Fibroblast of lung (primary cell): ENCODE measurements around the gene TFEC. TPM values are rescaled to one million over a fixed set of nuclear protein-coding genes. Genes with fewer than 3 reads are reported as not detected.

Experiments
- DNase-seq, 2 donors: peaks; one replicate each; pipeline versions ENCODE4 v3.0.0 to v3.0.0-alpha.2; 2010; ENCODE audit warnings: low read depth in 2 of 2
- H2AFZ ChIP-seq: 2 replicates; pipeline ENCODE4 v1.5.1; 2012; ENCODE audit warnings: low read length, control low read depth, inconsistent platforms
- H3K27ac ChIP-seq: 2 replicates; pipeline ENCODE4 v1.5.1; 2011; ENCODE audit warnings: low read length, control low read depth; ENCODE audit not compliant: insufficient read depth
- H3K27me3 ChIP-seq: 2 replicates; pipeline ENCODE4 v1.5.1; 2011; ENCODE audit warnings: mild to moderate bottlenecking, low read length; ENCODE audit not compliant: control insufficient read depth, insufficient read depth
- H3K36me3 ChIP-seq: 2 replicates; pipeline ENCODE4 v1.5.1; 2011; ENCODE audit warnings: low read length; ENCODE audit not compliant: control insufficient read depth, insufficient read depth
- H3K4me1 ChIP-seq: 2 replicates; pipeline ENCODE4 v1.5.1; 2011; ENCODE audit warnings: low read length; ENCODE audit not compliant: control insufficient read depth, insufficient read depth; ENCODE audit errors: extremely low read depth
- H3K4me2 ChIP-seq: 2 replicates; pipeline ENCODE4 v1.5.1; 2011; ENCODE audit warnings: low read length, control low read depth; ENCODE audit not compliant: insufficient read depth; ENCODE audit errors: extremely low read depth
- H3K4me3 ChIP-seq, 4 experiments: fragments of 200-600 bp in 1 of 4; sonication (generic) in 1 of 4; replicated peaks in 1 of 4; 2 replicates each; pipeline ENCODE4 v1.5.1; 2011 to 2016; ENCODE audit warnings: low read length in 4 of 4, low read depth in 3 of 4, mild to moderate bottlenecking in 3 of 4, control low read depth in 2 of 4, inconsistent platforms in 1 of 4, mixed read lengths in 1 of 4; ENCODE audit not compliant: insufficient read depth in 1 of 4; ENCODE audit errors: control extremely low read depth in 1 of 4
- H3K79me2 ChIP-seq: 2 replicates; pipeline ENCODE4 v1.5.1; 2012; ENCODE audit warnings: mild to moderate bottlenecking, low read length, inconsistent platforms; ENCODE audit not compliant: control insufficient read depth, insufficient read depth
- H3K9ac ChIP-seq: 2 replicates; pipeline ENCODE4 v1.5.1; 2011; ENCODE audit warnings: mild to moderate bottlenecking, low read length, control low read depth; ENCODE audit not compliant: insufficient read depth
- H3K9me3 ChIP-seq: 2 replicates; pipeline ENCODE4 v1.5.1; 2012; ENCODE audit warnings: low read depth, low read length; ENCODE audit not compliant: control insufficient read depth, insufficient read depth
- H4K20me1 ChIP-seq: 2 replicates; pipeline ENCODE4 v1.5.1; 2011; ENCODE audit warnings: low read length; ENCODE audit not compliant: control insufficient read depth, insufficient read depth; ENCODE audit errors: extremely low read depth
- EZH2 ChIP-seq: IDR thresholded peaks from 2 replicates; pipeline ENCODE4 v1.5.1; 2012; ENCODE audit warnings: low read length, control low read depth, mild to moderate bottlenecking; ENCODE audit errors: missing control alignments
- polyA plus RNA-seq, 2 donors: library from polyadenylated mRNA; depleted of rRNA in 1 of 2; stranded (reverse) in 1 of 2; unstranded in 1 of 2; fragments of >200 nt; gene quantifications; 2 replicates each; pipeline ENCODE4 v1.2.1, GENCODE V29; 2011 to 2012; ENCODE audit warnings: missing spikeins in 1 of 2
- total RNA-seq: library from RNA; depleted of rRNA; stranded (reverse); fragments of >200 nt; gene quantifications from 2 replicates; pipeline ENCODE4 v1.2.1, GENCODE V29; 2014
- TF ChIP-seq, protein P1 (sequence below), 2 donors: IDR thresholded peaks in 1 of 2; conservative IDR thresholded peaks in 1 of 2; 1 replicate in 1 of 2; 2 replicates in 1 of 2; pipeline ENCODE4 v1.5.1; 2011 to 2012; ENCODE audit warnings: low read length in 2 of 2, control low read depth in 1 of 2, inconsistent platforms in 1 of 2, low read depth in 1 of 2, mild to moderate bottlenecking in 1 of 2

The TFEC gene
- total and polyA plus RNA-seq, 2 donors (not counting 1 experiment from before 2014, with no cell fraction given) = 0.05 to 0.17 TPM

DNA sequence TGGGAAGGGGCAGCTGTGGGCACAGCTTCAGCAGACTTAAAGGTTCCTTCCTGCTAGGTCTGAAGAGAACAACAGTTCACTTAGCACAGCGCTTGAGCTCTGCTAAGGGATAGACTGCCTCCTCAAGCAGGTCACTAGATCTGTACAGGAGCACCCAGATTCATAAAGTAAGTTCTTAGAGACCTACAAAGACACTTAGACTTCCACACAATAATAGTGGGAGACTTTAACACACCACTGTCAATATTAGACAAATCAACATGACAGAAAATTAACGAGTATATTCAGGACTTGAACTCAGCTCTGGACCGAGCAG is 140.9 kb downstream of the TFEC start:
- Histone ChIP-seq H3K4me3 (no peak overlapping the region), H3K4me1 (no peaks in the 10 kb centered on the region), H3K4me2 (no peak overlapping the region), H2AFZ (no peak overlapping the region), H3K9me3 (no peaks in the 10 kb centered on the region), H3K27me3 (no peaks in the 10 kb centered on the region), H4K20me1 (no peaks in the 10 kb centered on the region), H3K79me2 (no peaks in the 10 kb centered on the region), H3K27ac (no peak overlapping the region), H3K9ac (no peak overlapping the region), H3K36me3 (no peaks in the 10 kb centered on the region)
- no peak for DNase-seq
- TF ChIP-seq, protein P1, sequence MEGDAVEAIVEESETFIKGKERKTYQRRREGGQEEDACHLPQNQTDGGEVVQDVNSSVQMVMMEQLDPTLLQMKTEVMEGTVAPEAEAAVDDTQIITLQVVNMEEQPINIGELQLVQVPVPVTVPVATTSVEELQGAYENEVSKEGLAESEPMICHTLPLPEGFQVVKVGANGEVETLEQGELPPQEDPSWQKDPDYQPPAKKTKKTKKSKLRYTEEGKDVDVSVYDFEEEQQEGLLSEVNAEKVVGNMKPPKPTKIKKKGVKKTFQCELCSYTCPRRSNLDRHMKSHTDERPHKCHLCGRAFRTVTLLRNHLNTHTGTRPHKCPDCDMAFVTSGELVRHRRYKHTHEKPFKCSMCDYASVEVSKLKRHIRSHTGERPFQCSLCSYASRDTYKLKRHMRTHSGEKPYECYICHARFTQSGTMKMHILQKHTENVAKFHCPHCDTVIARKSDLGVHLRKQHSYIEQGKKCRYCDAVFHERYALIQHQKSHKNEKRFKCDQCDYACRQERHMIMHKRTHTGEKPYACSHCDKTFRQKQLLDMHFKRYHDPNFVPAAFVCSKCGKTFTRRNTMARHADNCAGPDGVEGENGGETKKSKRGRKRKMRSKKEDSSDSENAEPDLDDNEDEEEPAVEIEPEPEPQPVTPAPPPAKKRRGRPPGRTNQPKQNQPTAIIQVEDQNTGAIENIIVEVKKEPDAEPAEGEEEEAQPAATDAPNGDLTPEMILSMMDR (conservative IDR thresholded peaks at IDR 0.05 in 1 of 2, IDR thresholded peaks at IDR 0.05 in 1 of 2; ENCODE audit: low read depth in 1 of 2, low read length in 2 of 2) = no peak
- no peak for TF ChIP-seq EZH2

DNA sequence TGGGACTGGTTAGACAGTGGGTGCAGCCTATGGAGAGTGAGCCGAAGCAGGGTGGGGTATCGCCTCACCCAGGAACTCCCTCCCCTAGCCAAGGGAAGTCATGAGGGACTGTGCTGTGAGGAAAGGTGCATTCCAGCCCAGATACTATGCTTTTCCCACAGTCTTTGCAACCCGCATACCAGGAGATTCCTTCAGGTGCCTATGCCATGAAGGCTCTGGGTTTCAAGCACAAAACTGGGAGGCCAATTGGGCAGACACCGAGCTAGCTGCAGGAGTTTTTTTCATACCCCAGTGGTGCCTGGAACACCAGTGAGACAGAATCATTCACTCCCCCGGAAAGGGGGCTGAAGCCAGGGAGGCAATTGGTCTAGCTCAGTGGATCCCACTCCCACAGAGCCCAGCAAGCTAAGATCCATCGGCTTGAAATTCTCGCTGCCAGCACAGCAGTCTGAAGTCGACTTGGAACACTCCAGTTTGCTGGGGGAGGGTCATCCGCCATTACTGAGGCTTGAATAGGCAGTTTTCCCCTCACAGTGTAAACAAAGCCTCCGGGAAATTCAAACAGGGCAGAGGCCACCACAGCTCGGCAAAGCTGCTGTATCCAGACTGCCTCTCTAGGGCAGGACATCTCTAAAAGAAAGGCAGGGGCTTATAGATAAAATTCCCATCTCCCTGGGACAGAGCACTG is 141.4 kb downstream of the TFEC start:
- H3K27ac ChIP-seq = no peak overlapping the region
- no peak overlapping the region for H3K4me2 ChIP-seq
- H3K27me3 ChIP-seq = no peaks in the 10 kb centered on the region
- no peaks in the 10 kb centered on the region for H3K36me3 ChIP-seq
- no peak overlapping the region for H3K4me3 ChIP-seq
- no peak for TF ChIP-seq EZH2
- TF ChIP-seq, protein P1 (conservative IDR thresholded peaks at IDR 0.05 in 1 of 2, IDR thresholded peaks at IDR 0.05 in 1 of 2; ENCODE audit: low read depth in 1 of 2, low read length in 2 of 2) = no peak
- DNase-seq = no peak
- H3K9me3 ChIP-seq = no peaks in the 10 kb centered on the region
- H4K20me1 ChIP-seq = no peaks in the 10 kb centered on the region
- no peak overlapping the region for H2AFZ ChIP-seq
- H3K79me2 ChIP-seq = no peaks in the 10 kb centered on the region
- H3K9ac ChIP-seq = no peak overlapping the region
- no peaks in the 10 kb centered on the region for H3K4me1 ChIP-seq

DNA sequence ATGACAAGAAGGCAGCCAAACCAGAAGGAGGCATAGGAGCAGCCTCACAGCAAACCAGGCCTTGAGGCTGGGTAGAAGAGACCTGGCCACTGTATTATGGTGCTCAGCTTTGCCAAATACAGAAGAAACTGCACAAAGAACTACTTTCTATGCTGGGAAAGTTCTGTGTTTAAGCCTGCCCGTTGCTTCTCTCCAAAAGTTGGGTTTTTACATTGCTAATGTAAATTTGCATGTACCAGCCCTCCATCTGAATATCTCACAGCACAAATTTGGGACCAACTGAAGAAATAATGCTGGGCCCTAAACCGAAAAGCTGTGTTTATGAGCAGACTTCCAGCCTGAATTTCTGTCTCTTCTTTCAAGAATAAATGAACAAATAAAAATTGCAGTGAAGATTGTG is 145.0 kb downstream of the TFEC start:
- Histone ChIP-seq H3K4me2 (no peak overlapping the region), H3K4me3 (no peak overlapping the region), H3K4me1 (no peaks in the 10 kb centered on the region), H3K27me3 (no peaks in the 10 kb centered on the region), H3K9ac (no peak overlapping the region), H3K36me3 (no peaks in the 10 kb centered on the region), H2AFZ (no peak overlapping the region), H3K9me3 (no peaks in the 10 kb centered on the region), H4K20me1 (no peaks in the 10 kb centered on the region), H3K79me2 (no peaks in the 10 kb centered on the region), H3K27ac (no peak overlapping the region)
- DNase-seq = no peak
- TF ChIP-seq, protein P1 (conservative IDR thresholded peaks at IDR 0.05 in 1 of 2, IDR thresholded peaks at IDR 0.05 in 1 of 2; ENCODE audit: low read depth in 1 of 2, low read length in 2 of 2) = no peak
- no peak for TF ChIP-seq EZH2

Other genes with a start within 250 kb of the TFEC start
- 15.4 and 17.7 TPM in 2 replicates for gene TES, start 179.8 kb upstream of the TFEC start, total RNA-seq
- gene TES, start 179.8 kb upstream of the TFEC start, polyA plus RNA-seq = 28.6 and 64.1 TPM in 2 replicates